ENCODE data around the gene ATP2B3. TPM values are rescaled to one million over a fixed set of nuclear protein-coding genes. Genes with fewer than 3 reads are reported as not detected.
A peak's percentile ranks its signal among the peaks of the same experiment; 100 is the strongest.

The ATP2B3 gene
- total RNA-seq, 1 experiment from 2014 or later = not detected

DNA sequence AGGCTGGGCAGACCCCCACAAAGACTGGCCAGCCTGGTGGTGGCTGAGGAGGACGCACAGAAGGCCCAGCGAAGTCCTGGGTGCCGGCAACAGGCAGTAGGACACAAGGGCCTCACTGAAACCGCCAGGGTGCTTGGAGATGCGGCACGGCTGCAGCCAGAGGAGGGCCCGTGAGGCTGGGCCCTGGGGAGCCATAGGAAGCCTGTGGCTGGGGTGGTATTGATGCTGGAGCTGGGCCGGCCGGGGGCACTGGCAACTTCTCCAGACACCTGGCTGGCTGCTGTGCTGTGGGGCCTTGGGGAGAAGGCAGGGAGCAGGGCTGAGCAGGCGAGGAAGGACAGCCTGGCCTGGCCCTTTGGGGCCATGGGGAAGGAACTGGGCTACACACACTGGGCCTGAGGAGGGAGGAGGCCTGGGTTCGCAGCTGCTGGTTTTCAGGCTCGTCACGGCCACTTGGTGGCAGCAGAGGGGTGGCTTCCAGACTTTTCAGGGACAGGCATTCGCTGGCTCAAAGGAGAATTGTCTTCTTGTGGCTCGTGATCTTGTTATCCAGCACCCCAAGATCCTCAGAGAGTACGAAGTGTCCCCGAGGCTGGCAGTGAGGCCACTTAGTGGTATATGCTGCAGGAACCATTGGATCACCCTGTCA is 37.2 kb downstream of the ATP2B3 start:
- DNase-seq (ENCODE audit: low read depth) = peak; percentile 38
- in situ Hi-C loops (cut with HindIII; ENCODE audit: low pct_unique_long_range_greater_than_20kb, low sequenced_read_pairs) = no loop called here

DNA sequence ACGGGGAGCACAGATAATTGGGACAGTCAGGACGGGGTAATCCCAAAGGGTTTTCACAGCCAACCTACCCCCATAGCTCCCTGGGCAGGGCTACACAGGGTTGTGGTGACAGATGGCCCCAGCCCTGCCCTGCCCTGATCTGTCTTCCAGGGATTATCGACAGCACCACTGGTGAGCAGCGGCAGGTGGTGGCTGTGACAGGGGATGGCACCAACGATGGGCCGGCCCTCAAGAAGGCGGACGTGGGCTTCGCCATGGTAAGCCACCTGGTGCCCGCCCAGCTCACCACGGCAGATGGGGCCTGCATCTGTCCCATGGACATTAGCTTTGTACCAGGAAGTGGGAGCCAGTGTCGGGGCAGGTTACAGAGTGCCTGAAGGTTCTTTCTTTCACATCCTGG is 39.3 kb downstream of the ATP2B3 start:
- DNase-seq (ENCODE audit: low read depth) = no peak
- in situ Hi-C loops (cut with HindIII; ENCODE audit: low pct_unique_long_range_greater_than_20kb, low sequenced_read_pairs) = no loop called here

DNA sequence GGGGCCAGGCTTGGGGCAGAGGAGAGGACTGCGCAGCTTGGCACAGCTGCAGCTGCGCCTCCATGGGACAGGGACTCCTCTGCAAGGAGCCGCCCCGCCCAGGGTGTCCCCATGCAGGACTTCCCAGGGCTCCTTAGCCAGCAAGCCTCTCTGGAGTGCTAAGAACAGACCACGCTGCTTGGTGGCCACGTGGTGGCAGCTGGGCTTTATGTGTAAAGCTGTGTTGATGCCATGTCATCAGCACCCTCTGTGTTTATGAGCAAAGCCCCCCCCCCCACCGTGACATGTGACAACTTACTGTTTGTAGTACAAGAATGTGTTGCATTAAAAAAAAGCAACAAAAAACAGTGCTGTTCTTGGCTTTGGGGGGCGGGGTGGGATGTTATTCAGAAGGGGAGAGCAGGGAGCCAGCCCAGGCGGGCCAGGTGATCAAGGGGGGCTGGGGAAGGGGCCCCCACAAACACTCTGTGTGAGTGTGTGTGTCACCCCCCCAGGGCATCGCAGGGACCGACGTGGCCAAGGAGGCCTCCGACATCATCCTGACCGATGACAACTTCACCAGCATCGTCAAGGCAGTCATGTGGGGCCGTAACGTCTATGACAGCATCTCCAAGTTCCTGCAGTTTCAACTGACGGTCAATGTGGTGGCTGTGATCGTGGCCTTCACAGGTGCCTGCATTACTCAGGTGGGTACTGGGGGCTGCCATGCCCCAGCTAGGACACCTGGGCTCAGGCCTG is 40.3 kb downstream of the ATP2B3 start:
- in situ Hi-C loops (cut with HindIII; ENCODE audit: low pct_unique_long_range_greater_than_20kb, low sequenced_read_pairs) = no loop called here
- no peak for DNase-seq (ENCODE audit: low read depth)

GRCh38 chrX:153560000-153560399 is 42.6 kb downstream of the ATP2B3 start:
- DNase-seq (ENCODE audit: low read depth) = no peak
- in situ Hi-C loops (cut with HindIII; ENCODE audit: low pct_unique_long_range_greater_than_20kb, low sequenced_read_pairs) = no loop called here

GRCh38 chrX:153560466-153560865 is 43.0 kb downstream of the ATP2B3 start:
- in situ Hi-C loops (cut with HindIII; ENCODE audit: low pct_unique_long_range_greater_than_20kb, low sequenced_read_pairs) = no loop called here
- no peak for DNase-seq (ENCODE audit: low read depth)

GRCh38 chrX:153561337-153561736 is 43.9 kb downstream of the ATP2B3 start:
- in situ Hi-C loops (cut with HindIII; ENCODE audit: low pct_unique_long_range_greater_than_20kb, low sequenced_read_pairs) = no loop called here

DNA sequence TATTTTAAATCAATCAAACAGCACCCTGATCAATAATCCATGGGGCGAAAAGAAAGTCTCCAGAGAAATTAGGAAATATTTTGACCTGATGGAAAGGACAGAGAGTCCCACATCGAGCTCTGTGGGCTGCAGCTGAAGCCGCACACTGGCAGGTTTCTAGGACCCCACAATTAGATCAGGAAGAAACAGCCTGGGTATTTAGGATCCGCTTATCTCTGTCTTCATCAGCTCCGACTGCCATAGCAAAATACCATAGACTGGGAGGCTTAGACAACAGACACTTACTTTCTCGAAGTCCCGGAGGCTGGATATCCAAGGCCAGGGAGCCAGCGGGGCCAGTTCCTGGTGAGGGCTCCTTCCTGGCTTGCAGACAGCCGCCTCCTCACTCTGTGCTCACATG is 45.1 kb downstream of the ATP2B3 start:
- in situ Hi-C loops (cut with HindIII; ENCODE audit: low pct_unique_long_range_greater_than_20kb, low sequenced_read_pairs) = no loop called here
- no peak for DNase-seq (ENCODE audit: low read depth)

More at GRCh38 chrX:153561337-153561736, 43.9 kb downstream of the ATP2B3 start:
- no peak for DNase-seq (ENCODE audit: low read depth)

DNA sequence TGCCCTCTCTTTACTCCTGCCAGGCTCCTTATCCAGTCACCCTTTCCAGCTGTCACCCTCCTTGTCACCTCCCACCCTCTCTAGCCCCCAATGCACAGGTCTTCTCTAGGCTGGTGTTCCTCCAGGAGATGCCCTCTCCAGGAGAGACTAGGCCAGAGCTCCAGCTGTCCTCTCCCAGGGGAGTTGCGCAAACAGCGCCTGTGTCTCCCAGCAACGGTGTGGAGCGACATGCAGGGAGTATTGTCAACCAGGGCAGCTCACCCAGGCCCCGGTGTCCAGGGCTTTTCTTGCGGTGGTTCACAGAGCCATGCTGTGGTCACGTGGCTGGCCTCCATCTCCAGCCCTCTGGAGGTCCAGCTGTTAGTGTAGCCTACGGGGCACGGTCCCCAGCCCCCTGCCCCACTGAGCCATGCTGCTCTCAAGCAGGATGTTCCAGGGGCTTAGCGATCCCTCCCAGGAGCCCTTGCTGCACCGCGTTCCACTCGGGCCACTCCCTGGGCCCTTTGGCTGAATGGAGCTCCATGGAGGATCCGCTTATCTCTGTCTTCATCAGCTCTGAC is 46.7 kb downstream of the ATP2B3 start:
- no peak for DNase-seq (ENCODE audit: low read depth)
- in situ Hi-C loops (cut with HindIII; ENCODE audit: low pct_unique_long_range_greater_than_20kb, low sequenced_read_pairs) = no loop called here

GRCh38 chrX:153565996-153566580 is 48.6 kb downstream of the ATP2B3 start:
- in situ Hi-C loops (cut with HindIII; ENCODE audit: low pct_unique_long_range_greater_than_20kb, low sequenced_read_pairs) = no loop called here
- no peak for DNase-seq (ENCODE audit: low read depth)

DNA sequence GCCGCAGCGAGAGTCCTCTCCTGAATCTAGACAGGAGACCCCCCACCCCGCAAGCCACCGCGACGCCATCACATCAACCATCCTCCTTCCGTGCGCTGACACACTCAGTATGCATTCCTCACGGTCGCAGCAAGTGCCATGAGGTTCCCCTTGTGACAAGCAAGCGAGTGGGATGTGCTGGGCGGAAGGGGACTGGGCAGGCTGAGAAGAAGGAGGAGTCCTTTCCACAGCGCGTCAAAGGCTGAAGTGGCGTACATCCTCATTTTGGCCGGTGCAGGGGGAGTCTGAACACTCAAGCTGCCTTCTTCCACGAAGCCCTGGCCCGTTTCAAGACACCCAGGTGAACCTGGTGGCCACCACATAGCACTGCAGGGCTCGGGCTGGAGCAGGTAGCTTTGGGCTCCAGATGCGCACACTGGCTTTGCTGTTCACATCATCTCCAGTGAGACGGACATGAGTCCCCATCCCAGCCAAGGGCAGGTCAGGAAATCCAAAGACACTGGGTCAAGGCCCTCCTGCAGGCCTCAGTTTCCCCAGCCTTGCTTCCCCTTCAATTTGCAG is 51.1 kb downstream of the ATP2B3 start:
- in situ Hi-C loops (cut with HindIII; ENCODE audit: low pct_unique_long_range_greater_than_20kb, low sequenced_read_pairs) = no loop called here
- DNase-seq (ENCODE audit: low read depth) = no peak

DNA sequence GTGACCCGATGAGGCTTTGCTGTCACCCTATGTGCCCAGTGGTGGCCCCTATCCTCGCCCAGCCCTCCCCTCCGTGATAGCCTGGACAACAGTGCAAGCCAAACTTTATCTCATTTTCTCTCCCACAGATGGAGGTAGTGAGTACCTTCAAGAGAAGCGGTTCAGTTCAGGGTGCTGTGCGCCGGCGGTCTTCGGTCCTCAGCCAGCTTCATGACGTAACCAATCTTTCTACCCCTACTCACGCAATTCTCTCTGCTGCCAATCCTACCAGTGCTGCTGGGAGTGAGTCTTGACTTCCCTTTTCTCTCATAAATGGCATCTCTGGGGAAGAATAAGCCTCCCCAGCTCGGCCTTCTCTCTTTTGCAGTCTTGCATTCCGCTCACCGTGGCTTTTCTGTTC is 52.0 kb downstream of the ATP2B3 start:
- in situ Hi-C loops (cut with HindIII; ENCODE audit: low pct_unique_long_range_greater_than_20kb, low sequenced_read_pairs) = no loop called here
- no peak for DNase-seq (ENCODE audit: low read depth)

DNA sequence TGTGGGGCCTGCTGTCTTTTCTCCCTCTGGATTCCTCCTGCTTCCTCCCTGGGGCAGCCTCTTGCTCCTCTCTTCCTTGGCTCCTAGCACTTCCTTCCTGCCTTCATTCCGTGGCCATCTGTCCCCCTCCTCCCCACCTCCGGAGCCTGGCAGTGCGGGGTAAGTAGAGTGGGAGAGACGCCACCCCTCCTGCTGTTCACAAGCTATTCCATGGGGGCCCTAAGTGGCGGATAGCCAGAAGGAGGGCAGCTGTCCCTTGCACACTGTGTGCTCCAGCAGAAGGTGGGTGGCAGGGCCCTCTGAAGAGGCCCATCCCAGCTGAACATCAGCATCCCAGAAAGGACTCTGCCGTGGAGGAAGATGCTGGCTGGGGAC is 54.1 kb downstream of the ATP2B3 start:
- in situ Hi-C loops (cut with HindIII; ENCODE audit: low pct_unique_long_range_greater_than_20kb, low sequenced_read_pairs) = no loop called here
- DNase-seq (ENCODE audit: low read depth) = no peak

DNA sequence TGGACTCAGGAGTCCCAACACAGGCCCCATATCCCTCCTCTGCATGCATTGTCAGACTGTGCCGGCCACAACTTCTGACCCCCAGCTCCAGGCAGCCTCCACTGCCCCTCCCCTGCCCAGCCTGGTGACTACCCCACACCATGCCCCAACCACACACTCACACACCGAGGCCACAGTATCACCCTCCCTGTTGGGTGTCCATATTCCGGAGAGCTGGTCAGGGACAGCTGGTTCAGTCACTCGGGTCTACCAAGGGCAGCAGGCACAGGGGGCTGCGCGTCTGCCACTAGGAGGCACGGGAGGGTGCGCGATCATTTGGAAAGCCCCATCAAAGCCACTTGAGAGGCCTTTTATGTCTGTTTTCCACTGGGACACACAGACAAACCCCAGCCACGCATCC is 55.2 kb downstream of the ATP2B3 start:
- in situ Hi-C loops (cut with HindIII; ENCODE audit: low pct_unique_long_range_greater_than_20kb, low sequenced_read_pairs) = no loop called here
- DNase-seq (ENCODE audit: low read depth) = no peak

- DNase-seq (ENCODE audit: low read depth) = no peak
- in situ Hi-C loops (cut with HindIII; ENCODE audit: low pct_unique_long_range_greater_than_20kb, low sequenced_read_pairs) = no loop called here
Measured at GRCh38 chrX:153573984-153574383, 56.5 kb downstream of the ATP2B3 start.

- DNase-seq (ENCODE audit: low read depth) = no peak
- in situ Hi-C loops (cut with HindIII; ENCODE audit: low pct_unique_long_range_greater_than_20kb, low sequenced_read_pairs) = no loop called here
Measured at GRCh38 chrX:153576239-153576870, 58.9 kb downstream of the ATP2B3 start.

GRCh38 chrX:153576961-153577360 is 59.5 kb downstream of the ATP2B3 start:
- DNase-seq (ENCODE audit: low read depth) = no peak
- in situ Hi-C loops (cut with HindIII; ENCODE audit: low pct_unique_long_range_greater_than_20kb, low sequenced_read_pairs) = no loop called here

DNA sequence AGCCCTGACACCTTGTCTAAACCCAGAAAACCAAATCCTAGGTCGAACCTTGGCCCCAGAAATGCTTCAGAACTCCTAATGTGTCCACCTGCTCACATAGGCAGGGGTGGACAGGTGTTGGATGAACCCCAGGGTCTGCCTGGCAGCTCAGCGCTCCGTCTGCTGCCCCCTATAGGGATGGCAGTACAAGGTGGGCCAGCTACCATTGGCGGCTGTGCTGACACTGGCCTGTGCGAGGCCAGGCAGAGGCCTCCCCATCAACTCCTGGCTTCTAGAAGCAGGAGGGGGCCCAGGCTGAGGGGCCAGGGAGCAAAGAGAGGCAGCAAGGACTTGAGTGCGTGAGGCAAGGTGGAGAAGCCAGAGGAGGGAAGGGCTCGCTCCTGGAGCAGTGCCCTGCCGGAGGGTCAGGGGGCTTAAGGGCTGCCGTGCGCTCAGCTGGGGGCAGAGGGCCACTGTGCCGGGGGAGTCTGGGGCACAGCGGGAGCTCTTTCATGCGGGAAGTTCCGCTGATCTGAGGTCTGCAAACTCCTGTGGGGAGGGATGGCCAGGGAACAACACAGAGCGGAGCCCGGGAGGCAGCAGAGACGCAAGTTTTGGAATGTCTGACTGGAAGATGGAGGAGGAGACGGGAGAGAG is 60.9 kb downstream of the ATP2B3 start:
- in situ Hi-C loops (cut with HindIII; ENCODE audit: low pct_unique_long_range_greater_than_20kb, low sequenced_read_pairs) = no loop called here
- no peak for DNase-seq (ENCODE audit: low read depth)

DNA sequence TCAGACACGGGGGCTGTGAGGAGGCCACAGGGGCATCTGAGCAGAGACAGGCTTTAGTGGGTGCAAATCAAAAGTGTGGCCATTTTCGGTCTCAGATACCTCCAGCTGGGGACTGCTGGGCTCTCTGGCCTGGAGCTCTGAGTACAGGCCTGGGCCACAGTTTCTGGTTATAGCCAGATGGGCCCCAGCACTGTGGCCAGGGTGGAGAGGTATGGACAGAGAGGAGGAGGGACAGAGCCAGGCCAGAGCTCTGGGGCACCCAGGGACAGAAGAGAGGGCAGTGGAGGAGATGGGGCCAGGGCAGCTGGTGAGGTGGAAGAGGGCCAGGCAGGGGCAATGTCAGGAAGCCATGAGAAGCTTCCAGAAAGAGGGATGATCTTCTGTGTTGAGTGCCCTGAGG is 61.4 kb downstream of the ATP2B3 start:
- no peak for DNase-seq (ENCODE audit: low read depth)
- in situ Hi-C loops (cut with HindIII; ENCODE audit: low pct_unique_long_range_greater_than_20kb, low sequenced_read_pairs) = no loop called here

All from Caki2 (cell line).